Measurements from ENCODE around the gene FGF4. TPM values are rescaled to one million over a fixed set of nuclear protein-coding genes. Genes with fewer than 3 reads are reported as not detected.

FGF4 gene
- total RNA-seq, 1 donor from 2014 or later: 0.96 TPM

DNA sequence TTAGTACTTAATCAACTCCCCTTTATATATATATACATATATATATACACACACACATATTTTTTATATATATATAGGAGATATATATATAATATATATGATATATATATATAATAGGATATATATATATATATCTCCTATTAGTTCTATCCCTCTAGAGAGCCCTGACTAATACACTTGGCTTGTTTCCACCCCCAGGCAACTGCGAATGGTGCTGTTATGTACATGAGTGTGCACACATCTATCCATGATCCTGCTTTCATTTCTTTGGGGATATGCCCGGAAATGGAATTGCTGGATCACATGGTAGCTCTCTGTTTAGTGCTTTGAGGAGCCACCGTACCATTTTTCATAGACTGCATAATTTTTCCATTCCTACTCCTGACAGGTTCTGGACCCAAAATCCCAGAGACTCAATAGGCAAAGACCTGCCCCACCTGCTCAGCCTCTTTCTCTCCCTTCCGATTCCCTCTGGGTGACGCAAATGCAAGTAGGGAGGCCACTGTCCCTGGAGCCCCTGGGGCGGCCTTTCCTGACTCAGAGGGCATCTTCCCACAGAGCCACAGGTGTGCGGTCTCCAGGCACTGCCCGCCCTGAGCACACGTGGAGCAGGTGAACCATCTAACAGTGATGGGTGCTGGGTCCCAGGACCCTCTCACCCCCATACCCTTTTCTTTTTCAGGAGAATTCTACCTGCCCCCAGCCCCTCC, 32.1 kb upstream of the FGF4 start:
- DNase-seq (ENCODE audit: low spot score): no peak

DNA sequence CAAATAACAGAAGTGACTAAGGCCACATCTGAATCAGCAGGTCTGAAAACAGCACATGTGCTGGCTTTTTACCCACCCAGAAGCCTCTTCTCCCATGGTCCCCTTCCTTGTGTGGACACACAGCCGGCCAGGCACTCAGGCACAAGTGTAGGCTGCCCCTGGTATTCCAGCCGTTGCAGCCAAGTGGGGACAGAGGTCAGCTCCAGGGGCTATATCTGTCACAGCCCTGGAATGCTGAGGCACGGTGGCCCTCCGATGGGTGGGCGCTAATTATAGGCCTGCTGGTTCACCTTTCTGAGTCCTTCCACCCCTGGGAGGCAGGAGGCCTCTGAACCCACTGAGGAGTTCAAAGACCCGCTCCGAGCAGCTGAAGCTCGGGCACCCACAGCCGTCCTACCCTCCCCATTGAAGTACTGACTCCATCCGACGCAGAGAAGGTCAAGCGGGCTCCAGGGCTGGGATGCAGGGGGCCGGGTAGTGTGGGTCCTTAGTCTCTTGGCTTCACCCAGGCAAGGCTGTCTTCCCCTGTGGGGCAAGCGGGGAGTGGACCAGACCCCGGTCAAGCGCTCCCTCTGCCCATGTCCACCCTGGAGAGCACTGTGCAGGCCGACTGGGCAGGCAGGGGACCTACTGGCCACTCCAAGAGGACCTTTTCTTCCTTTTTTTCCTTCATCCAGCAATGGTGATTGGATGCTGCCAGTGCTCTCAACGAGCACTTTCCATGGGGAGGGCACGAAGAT, 29.8 kb upstream of the FGF4 start:
- DNase-seq (ENCODE audit: low spot score): no peak

DNA sequence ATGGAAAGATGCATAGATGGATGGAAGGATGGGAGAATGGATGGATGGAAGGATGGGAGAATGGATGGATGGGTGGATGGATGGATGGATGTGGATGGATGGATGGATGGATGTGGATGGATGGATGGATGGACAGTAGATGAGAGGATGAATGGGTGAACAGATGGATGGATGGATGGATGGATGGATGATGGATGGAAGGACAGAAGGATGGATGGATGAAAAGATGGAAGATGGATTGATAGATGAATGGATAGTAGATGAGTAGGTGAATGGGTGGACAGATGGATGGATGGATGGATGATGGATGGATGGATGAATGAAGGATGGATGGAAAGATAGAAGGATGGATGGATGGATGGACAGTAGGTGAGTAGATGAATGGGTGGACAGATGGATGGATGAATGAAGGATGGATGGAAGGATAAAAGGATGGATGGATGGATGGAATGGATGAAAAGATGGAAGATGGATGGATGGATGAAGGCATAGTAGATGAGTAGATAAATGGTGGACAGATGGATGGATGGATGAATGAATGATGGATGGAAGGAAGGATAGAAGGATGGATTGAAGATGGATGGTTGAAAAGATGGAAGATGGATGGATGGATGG, 28.6 kb upstream of the FGF4 start:
- DNase-seq (ENCODE audit: low spot score): no peak

DNA sequence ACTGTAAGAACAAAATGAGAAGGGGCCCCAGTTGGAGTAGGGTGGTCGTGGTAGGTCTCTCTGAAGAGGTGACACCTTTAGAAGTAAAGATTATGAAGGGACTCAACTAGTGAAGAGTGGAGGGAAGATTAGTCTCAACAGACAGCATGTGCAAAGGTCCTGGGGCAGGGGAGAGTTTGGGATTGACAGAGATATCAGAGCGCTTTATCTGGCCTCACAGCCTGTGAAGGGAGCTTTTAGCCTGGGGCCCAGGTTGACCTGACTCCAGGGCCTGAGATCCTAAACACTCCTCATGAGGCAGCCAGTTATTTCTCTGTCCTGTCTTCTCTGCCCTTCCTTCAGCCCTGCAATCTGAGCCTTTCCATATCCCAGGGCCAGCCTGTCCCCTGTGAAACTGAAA, 27.9 kb upstream of the FGF4 start:
- no peak for DNase-seq (ENCODE audit: low spot score)

DNA sequence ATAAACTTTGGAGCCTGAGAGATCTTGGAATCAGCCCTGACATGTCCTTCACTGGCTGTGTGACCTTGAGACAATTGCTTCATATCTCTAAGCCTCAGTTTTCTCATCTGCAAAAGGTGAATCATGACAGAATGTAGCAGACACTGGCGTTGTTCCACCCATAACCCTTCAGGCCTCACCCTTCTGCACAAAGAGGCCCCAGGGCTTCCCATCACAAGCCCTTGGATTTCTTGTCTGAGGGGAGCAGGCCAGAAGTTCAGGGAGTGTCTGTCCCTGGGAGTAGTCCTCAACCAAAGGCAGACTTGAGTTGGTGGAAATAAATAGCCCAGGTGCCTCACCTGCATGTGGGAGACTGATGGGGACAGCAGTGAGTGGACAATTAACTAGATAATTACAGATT, 27.4 kb upstream of the FGF4 start:
- no peak for DNase-seq (ENCODE audit: low spot score)

DNA sequence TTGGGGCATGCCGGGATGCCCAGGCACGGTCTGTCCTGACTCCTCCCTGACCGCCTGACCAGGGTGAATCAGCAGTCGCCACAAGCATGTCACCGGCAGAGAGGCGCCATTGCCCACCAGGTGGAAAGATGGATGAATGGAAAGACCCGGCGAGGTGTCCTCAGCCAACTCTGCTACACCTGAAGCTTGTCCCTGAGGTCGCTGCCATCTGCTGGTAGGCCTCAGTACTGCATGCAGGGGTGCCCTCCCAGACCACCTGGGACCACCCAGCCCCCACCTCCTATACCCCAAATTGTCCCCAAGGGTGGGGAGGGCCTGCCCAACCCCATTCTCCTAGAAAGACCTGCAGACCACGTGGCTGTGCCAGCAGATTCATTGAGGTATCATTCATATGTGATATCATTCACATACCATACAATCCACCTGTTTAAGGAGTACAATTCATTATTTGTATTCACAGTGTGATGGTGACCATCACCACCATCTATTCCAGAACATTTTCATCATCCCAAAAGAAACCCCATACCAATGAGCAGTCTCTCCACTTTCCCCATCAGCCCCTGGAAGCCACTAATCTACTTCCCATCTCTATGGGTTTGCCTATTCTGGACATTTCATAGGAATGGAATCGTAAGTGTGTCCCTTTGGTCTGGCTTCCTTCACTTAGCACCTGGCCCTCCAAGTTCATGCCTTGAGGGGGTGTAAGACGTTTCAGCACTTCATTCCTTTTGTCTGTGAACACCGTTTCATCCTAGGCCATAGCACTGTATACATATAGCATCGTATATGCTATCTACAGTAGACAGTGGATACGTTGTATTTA, 26.6 kb upstream of the FGF4 start:
- DNase-seq (ENCODE audit: low spot score): no peak

DNA sequence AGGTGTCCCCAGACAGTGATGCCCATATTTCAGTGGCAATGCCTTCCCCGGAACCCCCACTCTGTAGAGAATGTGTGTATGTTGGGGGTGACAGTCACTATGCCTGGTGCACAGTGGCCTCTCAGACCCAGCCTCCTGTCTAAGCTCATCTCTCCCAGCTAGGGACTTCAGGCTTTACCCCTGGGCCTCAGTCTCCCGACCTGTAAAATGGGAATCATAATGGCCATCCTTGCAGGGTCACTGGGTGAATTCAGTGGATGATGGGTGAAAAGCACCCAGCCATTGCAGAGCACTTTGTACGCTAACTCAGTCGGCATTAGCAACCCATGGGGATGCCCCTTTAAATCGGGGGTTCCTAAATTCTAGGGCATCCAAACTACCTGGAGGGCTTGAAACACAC, 25.1 kb upstream of the FGF4 start:
- DNase-seq (ENCODE audit: low spot score): no peak

DNA sequence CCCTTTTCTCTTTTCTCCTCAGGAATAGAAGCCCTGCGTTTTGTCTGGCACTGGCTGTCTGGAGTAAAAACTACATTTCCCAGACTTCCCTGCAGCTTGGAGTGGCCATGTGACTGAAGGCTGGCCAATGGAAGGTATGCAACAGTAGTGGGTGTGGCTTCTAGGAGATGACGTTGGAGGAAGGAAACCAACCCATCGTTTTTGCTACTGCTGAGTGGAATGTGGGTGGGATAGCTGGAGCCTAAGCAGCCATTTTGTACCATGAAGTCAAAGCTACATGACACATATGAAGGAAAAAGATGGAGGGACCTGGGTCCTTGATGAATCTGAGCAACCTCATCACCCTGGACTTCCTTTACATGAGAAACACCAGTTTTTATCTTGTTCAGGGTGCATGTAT, 24.4 kb upstream of the FGF4 start:
- DNase-seq (ENCODE audit: low spot score): no peak

DNA sequence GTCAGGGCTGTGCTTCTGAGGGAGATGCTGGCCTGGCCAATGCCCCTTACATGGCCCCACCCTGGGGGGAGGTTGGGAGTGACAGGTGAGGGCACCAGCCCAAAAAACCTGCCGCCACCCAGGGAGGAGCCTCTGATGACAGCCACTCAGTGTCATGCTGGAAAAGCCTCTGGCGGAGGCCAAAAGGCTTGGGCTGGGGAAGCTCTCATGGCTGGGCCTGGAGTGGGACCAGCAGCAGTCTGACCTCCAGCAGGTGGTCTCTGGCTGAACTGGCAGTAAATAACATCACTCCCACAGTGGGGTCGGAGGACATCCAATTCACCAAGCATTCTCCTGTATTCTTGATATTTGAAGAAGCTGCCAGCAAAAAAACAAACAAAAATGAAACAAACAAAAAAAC, 24.0 kb upstream of the FGF4 start:
- DNase-seq (ENCODE audit: low spot score): no peak

DNA sequence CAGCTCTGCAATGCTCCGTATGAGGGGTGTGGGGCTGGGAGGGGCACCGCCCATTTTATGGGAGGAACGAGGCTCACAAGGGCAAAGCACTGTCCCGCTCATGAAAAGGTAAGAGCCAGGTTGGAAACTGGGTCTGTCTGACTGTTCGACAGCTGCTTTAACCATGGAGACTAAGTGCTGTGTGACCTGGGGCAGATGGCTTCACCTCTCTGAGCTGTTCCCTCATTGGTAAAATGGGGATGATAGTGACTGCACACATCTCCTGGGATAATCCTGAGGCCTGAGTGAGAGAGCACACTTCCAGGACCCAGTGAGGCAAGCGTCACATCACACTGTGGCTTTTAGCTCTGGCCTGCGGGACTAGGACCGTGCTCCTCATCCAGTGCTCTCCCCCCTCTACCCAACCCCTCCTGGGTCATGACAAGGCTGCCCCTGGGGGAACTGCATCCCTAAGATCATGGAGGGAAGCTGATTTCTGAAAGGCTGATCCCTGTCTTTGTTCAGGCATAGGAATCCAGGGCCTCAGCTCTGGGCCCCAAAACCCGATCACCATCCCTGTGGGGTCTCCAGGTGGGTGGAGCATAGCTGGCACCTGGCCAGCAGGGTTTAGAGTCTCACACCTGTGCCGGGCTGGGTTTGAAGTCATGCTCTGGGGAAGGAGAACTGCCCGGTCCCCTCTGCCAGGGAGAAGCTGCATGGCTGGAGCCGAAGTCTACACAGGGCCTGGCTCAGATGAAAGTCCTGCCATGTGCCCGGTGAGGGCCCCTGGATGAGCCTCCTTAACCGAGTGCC, 22.8 kb upstream of the FGF4 start:
- no peak for DNase-seq (ENCODE audit: low spot score)

DNA sequence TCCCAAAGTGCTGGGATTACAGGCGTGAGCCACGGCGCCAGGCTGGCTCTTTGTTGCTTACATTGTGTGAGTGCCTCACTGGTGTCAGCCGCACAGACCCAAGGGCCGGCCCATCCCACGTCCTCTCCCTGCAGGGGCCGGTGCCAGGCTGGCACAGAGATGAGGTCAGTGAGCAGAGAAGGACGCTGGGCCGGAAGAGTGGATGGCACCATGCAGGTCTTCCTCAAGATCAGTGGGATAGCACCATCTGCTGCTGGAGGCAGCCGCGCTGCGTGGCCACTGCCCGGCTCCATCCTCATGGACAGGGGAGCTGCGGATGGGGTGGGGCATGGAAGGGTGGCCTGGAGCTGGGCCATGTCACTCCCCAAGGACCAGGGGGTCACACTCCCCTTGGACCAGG, 22.0 kb upstream of the FGF4 start:
- DNase-seq (ENCODE audit: low spot score): no peak

DNA sequence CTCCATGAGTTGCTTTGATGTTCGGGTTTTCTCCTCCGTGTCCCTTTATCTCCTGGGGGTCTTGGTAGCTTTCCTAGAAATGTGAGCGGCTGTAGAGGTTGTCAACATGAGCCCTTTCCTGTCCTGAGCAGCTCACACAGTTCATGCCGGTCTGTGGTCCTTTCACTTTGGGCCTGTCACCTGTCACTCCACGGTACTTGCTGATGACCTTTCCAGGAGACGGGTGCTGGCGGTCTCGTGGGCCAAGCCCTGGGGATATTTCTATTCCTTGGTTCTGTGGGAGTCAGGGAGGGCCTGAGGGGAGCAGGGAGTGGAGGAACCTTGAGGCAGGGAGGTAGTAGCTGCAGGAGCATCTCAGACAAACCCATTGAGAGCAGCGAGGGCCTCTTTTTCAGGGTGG, 20.9 kb upstream of the FGF4 start:
- DNase-seq (ENCODE audit: low spot score): no peak

DNA sequence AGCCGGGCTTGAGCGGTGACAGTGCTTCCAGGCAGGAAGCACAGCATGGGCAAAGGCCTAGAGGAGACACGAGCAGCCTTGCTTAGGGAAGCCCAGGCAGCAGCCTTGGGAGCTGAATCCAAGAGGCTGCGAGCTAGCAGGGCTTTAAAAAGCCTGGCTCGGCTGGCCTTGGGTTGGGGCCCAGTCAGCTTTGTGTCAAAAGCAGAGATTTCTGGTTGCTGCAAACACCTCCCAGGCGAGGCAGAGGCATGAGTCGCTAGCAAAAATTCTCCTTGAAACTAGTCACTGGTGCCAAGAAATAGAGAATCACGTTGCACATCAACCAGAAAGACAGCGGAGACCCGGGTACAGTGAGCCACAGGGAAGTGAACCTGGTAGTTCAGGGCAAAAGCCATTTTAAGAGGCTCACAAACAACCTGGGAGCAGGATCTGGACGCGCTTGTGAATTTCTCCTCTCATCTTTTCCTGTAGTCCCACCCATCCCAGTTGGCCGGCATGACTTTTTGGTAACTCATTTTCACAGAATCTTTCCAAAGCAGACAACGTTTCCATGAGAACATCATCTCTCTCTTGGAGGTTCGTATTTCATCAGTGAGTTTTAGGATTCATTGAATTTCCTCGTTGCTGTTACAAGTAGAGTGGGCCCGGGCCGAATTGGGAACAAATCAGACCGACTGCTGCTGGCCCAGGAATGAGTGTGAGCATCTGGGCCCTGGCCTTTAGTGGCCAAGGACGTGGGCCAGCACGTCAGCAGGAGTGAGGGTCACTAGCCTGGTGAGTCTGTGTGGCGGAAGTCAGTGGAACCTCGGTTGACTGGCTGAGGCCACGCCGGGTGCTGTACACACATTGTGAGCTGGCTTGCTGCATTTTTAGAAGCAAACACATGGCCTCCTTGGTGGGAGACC, 16.4 kb upstream of the FGF4 start:
- peak; percentile 84 for DNase-seq (ENCODE audit: low spot score)

DNA sequence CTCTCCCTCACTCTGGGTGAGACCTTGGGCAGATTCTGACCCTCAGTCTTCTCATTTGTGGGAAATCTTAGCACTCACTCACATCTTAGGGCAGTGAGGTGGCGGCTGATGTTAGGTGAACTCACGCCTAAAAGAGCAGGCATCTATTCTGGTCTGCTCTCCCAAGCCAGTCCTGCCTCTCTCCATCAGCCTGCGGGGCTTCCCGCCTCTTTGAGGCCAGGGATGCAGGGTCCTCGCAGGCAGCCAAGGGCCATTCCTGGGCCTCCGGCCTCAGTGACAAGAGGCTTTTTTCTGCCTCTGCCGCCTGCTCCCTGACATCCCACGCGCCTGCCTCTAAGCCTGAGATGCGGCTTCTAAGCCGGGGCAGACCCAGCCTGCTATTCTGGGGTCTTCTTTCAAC, 13.8 kb upstream of the FGF4 start:
- no peak for DNase-seq (ENCODE audit: low spot score)

DNA sequence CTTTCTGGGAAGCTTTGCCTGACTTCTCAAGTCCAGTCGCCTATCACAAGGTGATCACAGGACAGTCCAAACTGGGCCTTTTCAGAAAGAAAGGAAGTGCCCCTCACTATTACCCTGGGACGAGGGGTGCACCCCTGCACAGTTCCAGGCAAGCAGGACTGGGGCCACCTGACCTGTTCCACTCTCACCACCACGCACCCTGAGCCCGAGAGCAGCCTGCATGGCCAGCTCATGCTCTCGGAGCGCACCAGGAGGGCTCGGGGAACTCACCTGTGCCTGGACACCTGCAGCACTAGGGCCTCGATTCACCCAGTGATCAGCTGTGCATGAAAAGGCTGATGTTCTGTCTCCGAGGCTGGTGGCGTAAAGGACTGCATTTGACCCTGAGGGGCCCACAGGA, 12.8 kb upstream of the FGF4 start:
- no peak for DNase-seq (ENCODE audit: low spot score)

DNA sequence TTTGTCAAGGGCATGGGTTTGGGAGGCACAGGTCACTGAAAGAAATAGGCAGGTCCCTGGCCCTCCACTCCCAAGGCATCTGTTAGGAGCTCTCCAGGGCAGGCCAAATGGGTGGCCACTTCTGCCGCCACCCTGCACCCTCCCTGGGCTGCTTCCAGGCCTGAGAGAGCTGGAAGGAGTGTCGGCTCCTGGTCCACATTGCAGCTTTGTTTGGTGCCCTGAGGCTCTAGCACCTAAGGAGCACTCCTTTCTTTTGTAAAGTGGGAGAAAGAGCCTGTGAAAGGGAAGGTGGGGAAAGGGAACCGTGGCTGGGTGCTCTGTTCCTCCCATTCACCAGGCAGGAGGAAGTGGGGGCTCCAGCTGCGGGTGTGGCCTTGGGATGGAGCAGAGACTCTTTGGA, 12.3 kb upstream of the FGF4 start:
- no peak for DNase-seq (ENCODE audit: low spot score)

DNA sequence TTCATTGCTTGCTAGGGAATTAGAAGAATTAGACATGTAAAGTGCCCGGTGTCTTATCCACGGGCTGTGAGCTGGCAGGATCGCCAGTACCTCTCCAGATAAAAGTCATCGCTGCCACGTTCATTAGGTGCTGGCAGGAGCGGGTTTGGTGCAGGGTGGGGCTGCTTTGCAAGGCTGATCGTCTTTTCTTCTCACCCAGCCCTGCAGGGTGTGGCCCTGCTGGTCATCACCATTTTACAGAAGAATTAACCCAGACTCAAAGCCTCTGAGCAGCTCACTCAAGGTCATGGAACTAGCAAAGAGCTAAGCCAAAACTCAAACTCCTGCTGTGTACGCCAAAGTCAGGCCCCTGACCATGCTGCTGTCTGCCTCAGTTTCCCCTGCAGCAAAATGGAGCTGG, 6.1 kb upstream of the FGF4 start:
- no peak for DNase-seq (ENCODE audit: low spot score)

DNA sequence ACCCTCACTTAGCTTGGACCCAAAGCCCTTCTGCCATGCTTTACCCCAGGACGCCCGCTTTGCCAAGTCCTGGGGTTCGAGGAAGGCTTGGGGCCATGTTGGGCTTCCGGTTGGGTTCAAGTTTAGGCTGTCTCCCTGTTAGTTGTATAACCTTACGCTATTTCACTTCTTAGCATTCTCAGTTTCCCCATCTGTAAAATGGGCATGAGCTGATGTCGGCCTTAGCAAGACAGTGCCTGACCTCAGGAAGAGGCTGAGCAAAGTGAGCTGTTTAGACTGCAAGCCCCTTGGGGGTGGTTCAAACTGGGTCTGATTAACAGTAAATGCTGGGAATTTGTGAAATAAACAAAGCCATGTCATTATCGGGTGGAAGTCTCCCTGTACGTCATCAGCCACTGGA, 3.2 kb upstream of the FGF4 start:
- no peak for DNase-seq (ENCODE audit: low spot score)

DNA sequence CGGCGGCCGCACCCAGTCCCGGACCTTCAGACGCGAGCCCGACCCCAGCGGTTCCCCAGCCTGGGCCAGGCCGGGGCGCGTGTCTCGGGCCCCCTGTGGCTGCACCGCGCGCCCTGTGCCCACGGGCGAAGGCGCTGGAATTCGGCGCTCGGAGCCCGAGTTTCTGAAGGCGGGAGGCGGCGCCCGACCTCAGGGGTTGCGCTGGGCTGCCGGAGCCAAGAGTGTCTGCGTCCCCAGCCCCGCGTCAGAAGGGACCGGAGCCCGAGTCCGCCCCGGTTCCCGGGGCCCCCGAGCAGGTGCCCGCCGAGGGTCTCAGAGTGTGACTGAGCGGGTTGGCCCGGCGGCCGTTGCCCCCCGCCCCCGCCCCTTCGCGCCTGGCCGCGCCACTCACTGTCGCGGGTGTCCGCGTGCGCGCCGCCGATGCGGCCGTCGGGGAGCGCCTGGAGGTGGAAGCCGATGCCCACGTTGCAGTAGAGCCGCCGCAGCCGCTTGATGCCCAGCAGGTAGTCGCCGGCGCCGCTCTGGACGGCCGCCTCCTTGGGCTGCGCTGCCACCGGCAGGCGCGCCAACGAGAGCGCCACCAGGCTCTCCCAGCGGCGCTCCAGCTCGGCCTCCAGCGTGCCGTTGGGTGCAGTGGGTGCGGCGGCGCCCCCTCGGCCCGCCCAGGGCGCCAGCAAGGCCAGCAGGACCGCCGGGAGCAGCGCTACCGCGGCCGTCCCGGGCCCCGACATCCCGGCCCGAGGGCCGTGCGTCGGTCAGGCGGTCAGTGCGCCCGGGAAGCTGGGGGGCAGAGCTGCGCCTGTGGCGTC, 583 bp downstream of the FGF4 start:
- no peak for DNase-seq (ENCODE audit: low spot score)

Data from umbilical cord (tissue), 2 donors.